ENCODE data around the gene DYNC1LI1. TPM values are rescaled to one million over a fixed set of nuclear protein-coding genes. Genes with fewer than 3 reads are reported as not detected.
A peak's percentile ranks its signal among the peaks of the same experiment; 100 is the strongest.

DYNC1LI1 gene
- total and polyA plus RNA-seq, 9 of the 15 experiments (the other 6 are each of a cell fraction or from before 2014, with no cell fraction given), result 21.0 to 85.4 (median 61.3) TPM

DNA sequence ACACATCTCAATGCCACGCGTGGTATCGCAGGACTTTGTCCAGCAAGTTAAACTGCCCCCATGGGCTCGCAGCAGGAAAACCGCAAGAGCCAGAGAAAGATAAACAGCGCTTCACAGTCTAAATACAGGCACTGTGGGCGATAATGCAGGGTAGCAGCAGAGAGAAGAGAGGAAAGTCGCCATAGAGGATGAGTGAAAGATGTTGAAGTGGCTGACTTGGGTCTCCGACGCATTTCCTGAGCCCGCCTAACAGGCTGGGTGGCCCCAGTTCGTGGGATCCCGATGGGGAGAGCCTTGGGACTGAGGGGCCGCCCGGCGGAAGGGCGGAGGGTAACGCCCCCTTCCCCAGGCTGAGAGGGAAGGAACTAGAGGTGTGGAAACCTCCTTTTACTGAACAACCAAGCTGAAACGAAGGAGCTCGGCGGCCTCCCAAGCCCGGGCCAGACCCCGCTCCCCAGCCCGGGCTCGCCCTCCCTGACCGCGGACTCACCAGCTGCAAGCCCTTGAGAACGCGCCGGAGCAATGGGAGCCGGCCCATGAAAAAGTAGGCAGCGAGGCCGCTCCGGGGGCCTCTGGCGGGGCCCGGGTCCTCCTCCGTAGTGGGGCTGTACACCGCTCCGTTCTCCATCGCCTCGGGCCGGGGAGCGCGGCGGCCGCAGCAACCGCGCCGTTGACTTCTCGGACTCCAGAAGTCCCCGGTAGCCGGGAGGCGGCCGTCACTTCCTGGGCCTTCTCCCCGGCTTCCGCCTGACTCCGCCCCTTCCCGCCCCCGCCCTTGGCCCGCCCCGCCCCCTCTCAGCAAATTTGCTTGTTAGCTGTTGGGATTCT, 68.3 kb downstream of the DYNC1LI1 start, which contains the start of gene CMTM6 (continued):
- TF ChIP-seq, protein P1, sequence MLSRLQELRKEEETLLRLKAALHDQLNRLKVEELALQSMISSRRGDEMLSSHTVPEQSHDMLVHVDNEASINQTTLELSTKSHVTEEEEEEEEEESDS (CRISPR knock-in tag; IDR thresholded peaks at IDR 0.05), result no peak
- no peak for TF ChIP-seq ZSCAN32 (CRISPR knock-in tag; IDR thresholded peaks at IDR 0.05)
- peak; percentile 83 for TF ChIP-seq POLR2B (IDR thresholded peaks at IDR 0.05; ENCODE audit: low read depth, partially characterized antibody)
- TF ChIP-seq GABPA (tag; conservative IDR thresholded peaks at IDR 0.05; ENCODE audit: low read depth), result peak; percentile 91
- no peak for TF ChIP-seq HNRNPUL1 (IDR thresholded peaks at IDR 0.05; ENCODE audit: low read length)
- TF ChIP-seq SLC30A9 (CRISPR knock-in tag; IDR thresholded peaks at IDR 0.05), result no peak
- TF ChIP-seq POLR3A (IDR thresholded peaks at IDR 0.05; ENCODE audit: borderline replicate concordance, extremely low read depth, insufficient read depth, insufficient read length), result no peak
- TF ChIP-seq MAFG (tag; conservative IDR thresholded peaks at IDR 0.05), result no peak
- no peak for TF ChIP-seq FOXP1 (CRISPR knock-in tag; IDR thresholded peaks at IDR 0.05)
- no peak for TF ChIP-seq ZNF274 (IDR thresholded peaks at IDR 0.05; ENCODE audit: borderline replicate concordance, low read depth, low read length)
- TF ChIP-seq ZSCAN29 (IDR thresholded peaks at IDR 0.05), result no peak
- TF ChIP-seq, protein P2, sequence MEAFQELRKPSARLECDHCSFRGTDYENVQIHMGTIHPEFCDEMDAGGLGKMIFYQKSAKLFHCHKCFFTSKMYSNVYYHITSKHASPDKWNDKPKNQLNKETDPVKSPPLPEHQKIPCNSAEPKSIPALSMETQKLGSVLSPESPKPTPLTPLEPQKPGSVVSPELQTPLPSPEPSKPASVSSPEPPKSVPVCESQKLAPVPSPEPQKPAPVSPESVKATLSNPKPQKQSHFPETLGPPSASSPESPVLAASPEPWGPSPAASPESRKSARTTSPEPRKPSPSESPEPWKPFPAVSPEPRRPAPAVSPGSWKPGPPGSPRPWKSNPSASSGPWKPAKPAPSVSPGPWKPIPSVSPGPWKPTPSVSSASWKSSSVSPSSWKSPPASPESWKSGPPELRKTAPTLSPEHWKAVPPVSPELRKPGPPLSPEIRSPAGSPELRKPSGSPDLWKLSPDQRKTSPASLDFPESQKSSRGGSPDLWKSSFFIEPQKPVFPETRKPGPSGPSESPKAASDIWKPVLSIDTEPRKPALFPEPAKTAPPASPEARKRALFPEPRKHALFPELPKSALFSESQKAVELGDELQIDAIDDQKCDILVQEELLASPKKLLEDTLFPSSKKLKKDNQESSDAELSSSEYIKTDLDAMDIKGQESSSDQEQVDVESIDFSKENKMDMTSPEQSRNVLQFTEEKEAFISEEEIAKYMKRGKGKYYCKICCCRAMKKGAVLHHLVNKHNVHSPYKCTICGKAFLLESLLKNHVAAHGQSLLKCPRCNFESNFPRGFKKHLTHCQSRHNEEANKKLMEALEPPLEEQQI (IDR thresholded peaks at IDR 0.05), result no peak
- TF ChIP-seq, protein P3, sequence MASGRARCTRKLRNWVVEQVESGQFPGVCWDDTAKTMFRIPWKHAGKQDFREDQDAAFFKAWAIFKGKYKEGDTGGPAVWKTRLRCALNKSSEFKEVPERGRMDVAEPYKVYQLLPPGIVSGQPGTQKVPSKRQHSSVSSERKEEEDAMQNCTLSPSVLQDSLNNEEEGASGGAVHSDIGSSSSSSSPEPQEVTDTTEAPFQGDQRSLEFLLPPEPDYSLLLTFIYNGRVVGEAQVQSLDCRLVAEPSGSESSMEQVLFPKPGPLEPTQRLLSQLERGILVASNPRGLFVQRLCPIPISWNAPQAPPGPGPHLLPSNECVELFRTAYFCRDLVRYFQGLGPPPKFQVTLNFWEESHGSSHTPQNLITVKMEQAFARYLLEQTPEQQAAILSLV (tag; IDR thresholded peaks at IDR 0.05), result no peak
- TF ChIP-seq THRAP3 (IDR thresholded peaks at IDR 0.05; ENCODE audit: borderline replicate concordance), result no peak
- peak; percentile 50 for TF ChIP-seq TAL1 (IDR thresholded peaks at IDR 0.05)
- no peak for TF ChIP-seq SETDB1 (IDR thresholded peaks at IDR 0.05; ENCODE audit: low read length)
- no peak for TF ChIP-seq ZNF24 (IDR thresholded peaks at IDR 0.05)
- TF ChIP-seq FOXJ3 (CRISPR knock-in tag; IDR thresholded peaks at IDR 0.05), result no peak
- TF ChIP-seq NR2F6 (CRISPR knock-in tag; IDR thresholded peaks at IDR 0.05), result no peak
- peak in 1 of 2 experiments; percentile 70; a peak in 1 of 4 replicates for TF ChIP-seq TBL1XR1 (IDR thresholded peaks at IDR 0.05; ENCODE audit: low read length in 2 of 2)
- TF ChIP-seq SIX5 (IDR thresholded peaks at IDR 0.05; ENCODE audit: borderline replicate concordance in 1 of 2, insufficient read depth in 1 of 2, low read depth in 1 of 2, low read length in 2 of 2), result no peak
- peak; percentile 30; the same call in 1 of the 2 replicates for TF ChIP-seq MXI1 (IDR thresholded peaks at IDR 0.05; ENCODE audit: low read depth, low read length)
- no peak for TF ChIP-seq CCAR2 (IDR thresholded peaks at IDR 0.05; ENCODE audit: low read depth, low read length)

All from K562 (cell line).